ENCODE data around the gene C1QL4.

DNA sequence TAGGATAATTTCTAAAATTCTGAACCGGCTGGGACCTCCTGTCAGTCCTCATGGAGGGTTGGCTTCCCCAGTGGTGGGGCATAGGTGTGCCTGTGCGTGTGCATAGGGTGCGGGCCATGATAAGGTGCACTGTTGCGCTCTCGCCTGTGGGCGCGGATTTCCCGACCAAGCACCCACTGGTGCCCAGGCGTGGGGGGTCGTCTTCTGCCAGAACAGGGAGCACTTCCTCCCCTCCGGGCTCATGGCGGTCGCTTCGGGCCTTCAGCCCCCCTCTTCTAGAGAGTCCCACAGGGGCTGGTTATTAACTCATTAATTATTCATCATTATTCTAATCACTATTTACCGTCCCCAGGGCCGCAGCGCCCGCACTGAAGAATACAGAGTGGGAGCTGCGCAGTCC lies 2.8 kb downstream of the C1QL4 start:
- TF ChIP-seq CTCF (IDR thresholded peaks at IDR 0.05; ENCODE audit: low read depth, low read length) (no peak), EZH2phosphoT487 (IDR thresholded peaks at IDR 0.05; ENCODE audit: low read depth) (no peak)

Measured in OCI-LY3 (cell line).